H1 (cell line): ENCODE measurements around the gene ACBD4. TPM values are rescaled to one million over a fixed set of nuclear protein-coding genes. Genes with fewer than 3 reads are reported as not detected.

Source experiments
- CTCF ChIA-PET: fragments of 300-600 bp; sonication (Branson Sonifier 250); formaldehyde crosslinking; loops from one replicate; lab custom pipeline; 2021; ENCODE audit not compliant: partially characterized antibody; lab: Charles Lee
- POLR2A ChIA-PET: fragments of 300-600 bp; sonication (Branson Sonifier 250); formaldehyde crosslinking; loops from one replicate; lab custom pipeline; 2021; ENCODE audit warnings: inconsistent platforms; ENCODE audit not compliant: partially characterized antibody; lab: Charles Lee
- DNase-seq, 2 experiments: peaks; one replicate each; pipeline versions ENCODE4 v3.0.0 to v3.0.0-alpha.2; 2010 to 2022; ENCODE audit warnings: low spot score in 2 of 2, low read depth in 1 of 2, mixed read lengths in 1 of 2
- FAIRE-seq: peaks from 2 replicates; lab custom pipeline; 2011; peaks lifted over from hg19 to GRCh38; lab: Jason Lieb, UNC
- H2AFZ ChIP-seq: 2 replicates; pipeline ENCODE4 v1.8.1; 2012; ENCODE audit warnings: low read length, inconsistent platforms
- H2AK5ac ChIP-seq: 2 replicates; pipeline ENCODE4 v1.6.1; 2013; ENCODE audit warnings: low read depth, low read length
- H2BK120ac ChIP-seq: replicated peaks from 2 replicates; pipeline ENCODE3; 2013; ENCODE audit warnings: low read depth, low read length, inconsistent platforms
- H2BK12ac ChIP-seq: 2 replicates; pipeline ENCODE4 v1.6.1; 2013; ENCODE audit warnings: low read depth, low read length
- H2BK15ac ChIP-seq: 2 replicates; pipeline ENCODE4 v1.6.1; 2013; ENCODE audit warnings: low read length
- H2BK20ac ChIP-seq: 2 replicates; pipeline ENCODE4 v1.6.1; 2013; ENCODE audit warnings: low read length
- H2BK5ac ChIP-seq: 2 replicates; pipeline ENCODE4 v1.6.1; 2013; ENCODE audit warnings: low read depth, low read length
- H3K14ac ChIP-seq: 2 replicates; pipeline ENCODE4 v1.6.1; 2013; ENCODE audit warnings: inconsistent platforms; ENCODE audit not compliant: insufficient read length
- H3K18ac ChIP-seq: 2 replicates; pipeline ENCODE4 v1.6.1; 2013; ENCODE audit warnings: low read length; ENCODE audit errors: extremely low read depth
- H3K23ac ChIP-seq: 2 replicates; pipeline ENCODE4 v1.6.1; 2013; ENCODE audit warnings: inconsistent platforms; ENCODE audit not compliant: insufficient read length
- H3K23me2 ChIP-seq: 2 replicates; pipeline ENCODE4 v1.6.1; 2013; ENCODE audit warnings: low read depth, low read length
- H3K27ac ChIP-seq: 2 replicates; pipeline ENCODE4 v1.6.1; 2011; ENCODE audit warnings: low read depth, low read length, inconsistent platforms
- H3K27me3 ChIP-seq, 4 experiments: replicated peaks in 1 of 4; 1 replicate in 1 of 4; 2 replicates in 3 of 4; pipeline versions ENCODE4 v1.6.1 to v1.8.1; 2011 to 2013; ENCODE audit warnings: low read length in 3 of 4, mild to moderate bottlenecking in 3 of 4, inconsistent platforms in 2 of 4, mixed read lengths in 2 of 4, moderate library complexity in 1 of 4; ENCODE audit not compliant: control insufficient read depth in 3 of 4, insufficient read depth in 3 of 4; ENCODE audit errors: extremely low read depth in 1 of 4
- H3K36me3 ChIP-seq, 4 experiments: 2 replicates each; pipeline versions ENCODE4 v1.6.1 to v1.8.1; 2011 to 2013; ENCODE audit warnings: mild to moderate bottlenecking in 4 of 4, low read length in 3 of 4, moderate library complexity in 2 of 4, control low read depth in 1 of 4, inconsistent platforms in 1 of 4; ENCODE audit not compliant: insufficient read depth in 4 of 4, control insufficient read depth in 2 of 4
- H3K4ac ChIP-seq: replicated peaks from 2 replicates; pipeline ENCODE3; 2013; ENCODE audit warnings: low read length, low read depth, mixed read lengths, inconsistent platforms; ENCODE audit not compliant: insufficient read length
- H3K4me1 ChIP-seq, 4 experiments: replicated peaks in 1 of 4; 1 replicate in 1 of 4; 2 replicates in 3 of 4; pipeline versions ENCODE4 v1.6.1 to v1.8.1; 2011 to 2013; ENCODE audit warnings: low read length in 3 of 4, inconsistent platforms in 2 of 4, mixed read lengths in 1 of 4; ENCODE audit not compliant: insufficient read depth in 4 of 4, control insufficient read depth in 3 of 4
- H3K4me2 ChIP-seq, 2 experiments: 2 replicates each; pipeline versions ENCODE4 v1.6.1 to v1.8.1; 2011 to 2013; ENCODE audit warnings: low read depth in 2 of 2, low read length in 2 of 2, control low read depth in 1 of 2, inconsistent platforms in 1 of 2, mild to moderate bottlenecking in 1 of 2; ENCODE audit not compliant: insufficient read depth in 1 of 2
- H3K4me3 ChIP-seq, 4 experiments: fragments of 200-600, 300-600 bp in 1 of 4; sonication (generic), shearing (Covaris generic), sonication (Bioruptor Twin) in 1 of 4; 2 replicates each; pipeline versions ENCODE4 v1.5.1 to v1.8.1; 2011 to 2016; ENCODE audit warnings: low read length in 4 of 4, low read depth in 3 of 4, control low read depth in 2 of 4, inconsistent platforms in 2 of 4, mild to moderate bottlenecking in 2 of 4, mixed read lengths in 1 of 4, moderate library complexity in 1 of 4; ENCODE audit not compliant: insufficient read depth in 2 of 4; ENCODE audit errors: extremely low read depth in 1 of 4
- H3K56ac ChIP-seq: replicated peaks from 2 replicates; pipeline ENCODE3; 2013; ENCODE audit warnings: low read depth, mild to moderate bottlenecking, mixed read lengths, low read length, inconsistent platforms; ENCODE audit not compliant: insufficient read length
- H3K79me1 ChIP-seq: 2 replicates; pipeline ENCODE4 v1.6.1; 2013; ENCODE audit warnings: low read depth, low read length, control low read depth
- H3K79me2 ChIP-seq, 2 experiments: 2 replicates each; pipeline versions ENCODE4 v1.6.1 to v1.8.1; 2012 to 2013; ENCODE audit warnings: low read length in 2 of 2, mild to moderate bottlenecking in 2 of 2, inconsistent platforms in 1 of 2; ENCODE audit not compliant: insufficient read depth in 2 of 2, control insufficient read depth in 1 of 2
- H3K9ac ChIP-seq, 4 experiments: replicated peaks in 1 of 4; 1 replicate in 1 of 4; 2 replicates in 3 of 4; pipeline versions ENCODE4 v1.6.1 to v1.8.1; 2011 to 2013; ENCODE audit warnings: low read depth in 3 of 4, low read length in 3 of 4, control low read depth in 2 of 4, mild to moderate bottlenecking in 2 of 4, moderate library complexity in 2 of 4, inconsistent platforms in 1 of 4; ENCODE audit errors: extremely low read depth in 1 of 4
- H3K9me3 ChIP-seq, 2 experiments: 2 replicates each; pipeline versions ENCODE4 v1.6.1 to v1.8.1; 2012 to 2013; ENCODE audit warnings: mild to moderate bottlenecking in 2 of 2, moderate library complexity in 2 of 2, control low read depth in 1 of 2, inconsistent platforms in 1 of 2, low read depth in 1 of 2, low read length in 1 of 2, mixed read lengths in 1 of 2; ENCODE audit not compliant: insufficient read depth in 2 of 2
- H4K20me1 ChIP-seq, 2 experiments: replicated peaks in 1 of 2; 2 replicates each; pipeline versions ENCODE3 to v1.8.1; 2011 to 2013; ENCODE audit warnings: inconsistent platforms in 2 of 2, low read length in 2 of 2, mild to moderate bottlenecking in 1 of 2; ENCODE audit not compliant: insufficient read depth in 2 of 2, control insufficient read depth in 1 of 2
- H4K5ac ChIP-seq: 2 replicates; pipeline ENCODE4 v1.6.1; 2013; ENCODE audit warnings: low read length, low read depth, mixed read lengths, inconsistent platforms; ENCODE audit not compliant: insufficient read length
- H4K8ac ChIP-seq: 2 replicates; pipeline ENCODE4 v1.8.0; 2013; ENCODE audit warnings: mild to moderate bottlenecking, moderate library complexity, low read length, inconsistent platforms; ENCODE audit not compliant: insufficient read depth; ENCODE audit errors: extremely low read depth
- H4K91ac ChIP-seq: replicated peaks from 2 replicates; pipeline ENCODE3; 2013; ENCODE audit warnings: low read length, mixed read lengths, inconsistent platforms; ENCODE audit not compliant: insufficient read length
- JUN ChIP-seq: IDR thresholded peaks from 2 replicates; pipeline ENCODE4 v1.6.1; 2011; ENCODE audit warnings: low read depth, mild to moderate bottlenecking, improper control_type of control experiment, low read length
- POLR2AphosphoS5 ChIP-seq: IDR thresholded peaks from 2 replicates; pipeline ENCODE4 v1.6.1; 2011; ENCODE audit warnings: low read depth, low read length
- WGBS, 2 experiments: shearing (Covaris generic) in 1 of 2; methylation state at CpG; one replicate each; pipeline versions ENCODE4 v1.1.6 to v1.1.7; 2013 to 2015; ENCODE audit warnings: low lambda C conversion rate in 2 of 2, mixed read lengths in 2 of 2, inconsistent platforms in 1 of 2, low coverage in 1 of 2, missing lambda C conversion rate in 1 of 2; ENCODE audit not compliant: insufficient replicate concordance in 2 of 2, insufficient coverage in 1 of 2, insufficient read length in 1 of 2; ENCODE audit errors: extremely low coverage in 1 of 2, missing lambda C conversion rate in 1 of 2; 5-methylcytosine and 5-hydroxymethylcytosine counted together
- polyA plus RNA-seq, 7 experiments: library from polyadenylated mRNA; depleted of rRNA in 3 of 7; stranded (reverse) in 5 of 7; unstranded in 2 of 7; fragments of >200 nt in 5 of 7; fragments of 200-250 nt in 2 of 7; gene quantifications; 1 replicate in 5 of 7; 2 replicates in 1 of 7; 4 replicates in 1 of 7; pipeline versions ENCODE4 v1.2.1 to v1.2.3, GENCODE V29; 2011 to 2013; ENCODE audit warnings: missing spikeins in 2 of 7, mixed read lengths in 2 of 7
- total RNA-seq: library from RNA; stranded (reverse); fragmentation: NEBNext Ultra II Directional; extraction: Animal tissue kit (Norgen Biotek cat#: 25700); gene quantifications from 2 replicates; pipeline ENCODE4 v1.2.1, GENCODE V29; 2021

The ACBD4 gene
- total and polyA plus RNA-seq, 2 of the 8 experiments (the other 6 are each of a cell fraction or from before 2014, with no cell fraction given): 7.3 to 10.7 TPM

DNA sequence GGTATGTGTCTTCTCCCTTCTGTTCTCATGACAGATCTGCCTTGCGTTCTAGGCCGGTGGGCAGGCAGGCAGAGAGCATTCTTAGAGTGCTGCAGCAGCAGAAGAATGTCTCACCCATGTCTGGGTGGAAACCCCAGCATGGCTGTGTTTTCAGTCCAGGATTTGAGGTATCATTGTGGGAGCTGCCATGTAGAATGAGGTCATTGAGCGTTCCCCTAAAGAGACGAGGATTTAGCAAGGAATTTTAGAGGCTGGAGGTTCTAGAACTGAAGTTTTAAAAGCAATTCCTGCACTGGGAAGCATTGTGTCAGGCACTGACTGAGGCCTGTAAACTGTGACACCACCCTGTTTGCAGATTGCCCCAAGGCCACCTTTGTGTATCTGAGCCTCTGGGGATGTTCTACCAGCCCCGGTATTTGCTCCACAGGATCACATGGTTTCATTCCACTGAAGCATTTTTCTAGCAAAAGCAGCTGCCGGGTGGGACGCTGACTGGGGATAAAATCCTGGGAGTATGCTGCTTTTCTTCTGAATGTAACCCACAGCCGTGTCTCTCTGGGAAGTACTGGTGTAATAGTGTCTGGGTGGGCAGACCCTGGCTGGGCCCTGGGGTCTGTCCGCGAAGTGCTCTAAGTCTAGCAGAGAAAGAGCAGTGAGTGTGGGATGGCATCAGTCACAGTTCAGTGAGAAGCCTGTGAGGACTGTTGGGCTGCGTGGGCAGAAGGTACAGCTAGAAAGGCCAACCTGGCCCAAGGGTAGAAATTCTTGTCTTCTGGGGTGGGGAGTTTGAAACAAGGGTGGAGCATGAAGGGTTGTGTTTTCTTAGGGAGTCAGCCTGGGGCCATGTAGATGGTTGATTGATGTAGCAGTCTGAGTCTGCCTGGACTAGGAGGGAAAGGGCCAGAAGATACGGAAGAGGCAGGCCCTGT is 33.3 kb upstream of the ACBD4 start:
- H3K4me2 ChIP-seq: no peak overlapping the region
- no peak overlapping the region for H3K9ac ChIP-seq
- POLR2A ChIA-PET: interaction anchor here (0.6 to 1.3 kb wide), 3 partner anchors 9 to 57 kb away, joined by 3 to 4 read pairs (median 3); no protein-coding TSS in a partner anchor
- H3K36me3 ChIP-seq: peaks cover 44 to 73% (median 68%) of the 10 kb centered on the region in 4 experiments
- no peak overlapping the region for H2BK5ac ChIP-seq
- no peaks in the 10 kb centered on the region for H3K27me3 ChIP-seq
- H2BK12ac ChIP-seq: no peak overlapping the region
- no peak overlapping the region for H3K56ac ChIP-seq
- no peak overlapping the region for H2BK20ac ChIP-seq
- H2BK120ac ChIP-seq: no peak overlapping the region
- no peak overlapping the region for H3K4ac ChIP-seq
- no peaks in the 10 kb centered on the region for H3K9me3 ChIP-seq
- DNase-seq (no peak), FAIRE-seq (no peak)
- H3K14ac ChIP-seq: no peak overlapping the region
- no peaks in the 10 kb centered on the region; a peak in 1 of 7 replicates for H3K4me1 ChIP-seq
- H4K5ac ChIP-seq: no peak overlapping the region
- 92% methylated on average over 12 of the region's 12 CpGs; no CpG with 5 or more reads in 1 of the 2 experiments for WGBS, 2 experiments
- no peak overlapping the region for H2BK15ac ChIP-seq
- H3K79me2 ChIP-seq: no peaks in the 10 kb centered on the region
- H2AK5ac ChIP-seq: no peak overlapping the region
- peaks cover 1 to 8% of the 10 kb centered on the region in 2 experiments for H4K20me1 ChIP-seq
- H3K79me1 ChIP-seq: no peaks in the 10 kb centered on the region; the same call in 1 of the 2 replicates
- no peak overlapping the region for H3K23ac ChIP-seq
- H4K8ac ChIP-seq: no peak overlapping the region
- CTCF ChIA-PET: interaction anchor here (1.0 to 8.1 kb wide), 4 partner anchors 16 to 182 kb away, joined by 3 to 50 read pairs (median 3); partner anchors contain the start of gene ACBD4
- H3K18ac ChIP-seq: no peak overlapping the region
- no peaks in the 10 kb centered on the region for H3K23me2 ChIP-seq
- H3K27ac ChIP-seq: no peak overlapping the region
- no peak overlapping the region for H2AFZ ChIP-seq
- no peak overlapping the region for H3K4me3 ChIP-seq
- H4K91ac ChIP-seq: no peak overlapping the region
- peak; percentile 39; the same call in 1 of the 2 replicates for TF ChIP-seq POLR2AphosphoS5
- no peak for TF ChIP-seq JUN
